GM18858 (cell line): ENCODE measurements around the gene RTP5.
"Not testable (repeated sequence)": the region's sequence is repeated elsewhere in the genome, so short reads cannot be mapped to it uniquely, and the experiment has no call there.

Source experiments
- ATAC-seq: cut with Tn5 transposase; IDR thresholded peaks from one replicate; pipeline ENCODE4 v1.9.1; 2021; ENCODE audit not compliant: unreplicated experiment

RTP5 gene

DNA sequence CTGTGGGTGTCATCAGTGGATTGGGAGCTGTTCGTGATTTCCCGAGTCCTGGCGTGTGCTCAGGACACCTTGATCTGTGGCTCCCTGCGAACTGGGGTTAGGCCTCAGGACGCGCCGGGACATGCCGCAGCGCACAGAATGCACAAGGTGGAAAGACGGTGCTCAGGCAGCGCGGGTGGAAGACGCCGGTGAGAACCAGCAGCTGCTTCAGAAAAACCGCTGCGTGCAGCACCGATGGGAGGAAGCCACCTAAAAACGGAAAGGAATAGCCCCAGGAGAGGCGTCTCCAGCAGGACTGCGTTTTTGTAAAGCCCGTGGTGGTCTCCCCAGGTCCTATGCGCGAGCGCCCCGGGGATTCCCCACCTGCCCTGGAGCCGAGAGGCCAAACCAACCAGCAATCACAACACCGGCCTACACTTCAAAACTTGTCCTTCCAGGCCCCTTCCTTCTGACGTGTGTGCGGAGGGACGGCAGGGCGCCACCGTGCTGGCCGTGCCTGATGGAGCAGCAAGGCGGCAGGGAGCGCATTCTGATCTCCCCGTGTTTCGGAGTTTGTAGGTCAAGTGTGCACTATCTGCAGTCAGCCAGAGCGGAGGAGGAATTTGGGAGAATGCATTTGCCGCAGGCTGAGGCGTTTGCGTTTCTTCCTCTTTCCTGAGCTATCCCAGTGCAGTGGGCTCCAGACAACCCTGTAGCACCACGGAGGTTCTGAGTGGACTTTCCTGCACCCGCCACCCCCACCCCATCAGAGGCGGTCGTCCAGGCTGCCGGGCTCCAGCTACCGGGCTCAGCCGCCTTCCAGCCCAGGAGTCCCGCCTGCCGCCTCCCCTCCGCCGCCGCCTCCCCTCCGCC, 32.2 kb downstream of the RTP5 start:
- no peak for ATAC-seq

DNA sequence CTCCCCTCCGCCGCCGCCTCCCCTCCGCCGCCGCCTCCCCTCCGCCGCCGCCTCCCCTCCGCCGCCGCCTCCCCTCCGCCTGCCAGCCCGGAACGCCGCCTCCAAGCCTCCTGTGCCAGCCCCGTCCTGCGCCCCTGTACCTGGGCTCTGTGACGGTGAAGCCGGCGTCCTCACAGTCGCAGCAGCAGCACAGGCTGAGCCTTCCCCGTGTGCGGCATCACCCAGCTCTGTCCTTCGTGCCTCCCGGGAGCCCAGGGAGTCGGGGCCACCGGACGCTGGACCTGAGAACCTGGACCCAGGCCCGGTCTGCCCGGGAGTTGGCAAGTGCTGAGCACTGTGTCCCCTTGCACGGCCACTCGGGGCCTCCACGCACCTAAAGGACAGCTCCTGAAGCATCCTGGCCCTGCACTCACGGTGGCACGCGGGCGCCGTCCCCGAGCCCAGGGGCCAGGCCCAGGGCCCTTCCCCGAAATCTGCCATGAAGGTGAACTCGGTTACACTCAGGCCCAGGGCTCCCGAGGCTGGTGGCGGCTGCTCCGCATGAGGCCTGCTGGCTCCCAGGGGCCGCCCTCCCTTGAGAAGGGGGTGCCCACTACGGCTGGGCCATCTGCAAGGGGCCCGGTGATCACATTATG, 32.9 kb downstream of the RTP5 start:
- ATAC-seq = no peak

DNA sequence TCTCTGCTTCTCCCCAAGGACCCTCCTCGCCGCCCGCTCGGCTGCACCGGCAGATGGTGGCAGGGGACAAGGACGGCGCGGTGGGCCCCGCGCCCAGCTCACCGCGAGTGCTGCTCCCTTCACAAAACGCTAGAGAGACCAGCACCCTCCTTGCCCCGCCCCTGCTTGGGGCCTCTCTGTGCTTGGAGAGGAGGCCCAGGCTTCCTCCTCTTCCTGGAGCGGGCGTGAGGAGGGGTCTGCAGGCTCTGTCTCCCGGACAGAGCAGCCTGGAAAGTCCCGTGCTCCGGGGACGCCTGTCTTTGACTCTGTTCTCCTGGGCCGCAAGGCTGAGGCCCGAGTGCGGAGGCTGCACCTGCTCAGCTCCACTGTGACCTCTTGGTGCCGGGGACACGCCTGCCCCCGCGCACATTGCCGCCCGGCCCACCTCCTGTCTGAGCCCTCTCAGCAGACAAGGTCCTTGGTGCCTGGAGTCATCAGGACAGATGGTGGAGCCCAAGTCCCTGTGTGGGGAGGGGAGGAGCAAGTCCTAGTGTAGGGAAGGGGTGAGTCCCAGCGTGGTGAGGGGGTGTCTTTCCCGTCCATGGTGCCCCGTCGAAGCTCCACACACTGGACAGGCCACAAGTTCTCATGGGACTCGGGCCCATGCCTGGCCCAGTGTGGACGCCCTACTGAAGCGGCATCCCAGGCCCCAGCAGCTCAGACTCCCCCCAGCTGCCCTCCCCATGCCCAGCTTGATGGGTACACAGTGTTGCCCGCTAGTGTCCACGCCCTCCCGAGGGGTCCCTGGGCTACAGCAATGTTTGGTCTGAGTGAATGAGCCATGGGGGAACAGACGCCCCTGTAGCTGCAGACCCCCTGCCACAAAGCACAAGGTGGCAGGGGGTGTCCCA, 33.8 kb downstream of the RTP5 start:
- no peak for ATAC-seq

DNA sequence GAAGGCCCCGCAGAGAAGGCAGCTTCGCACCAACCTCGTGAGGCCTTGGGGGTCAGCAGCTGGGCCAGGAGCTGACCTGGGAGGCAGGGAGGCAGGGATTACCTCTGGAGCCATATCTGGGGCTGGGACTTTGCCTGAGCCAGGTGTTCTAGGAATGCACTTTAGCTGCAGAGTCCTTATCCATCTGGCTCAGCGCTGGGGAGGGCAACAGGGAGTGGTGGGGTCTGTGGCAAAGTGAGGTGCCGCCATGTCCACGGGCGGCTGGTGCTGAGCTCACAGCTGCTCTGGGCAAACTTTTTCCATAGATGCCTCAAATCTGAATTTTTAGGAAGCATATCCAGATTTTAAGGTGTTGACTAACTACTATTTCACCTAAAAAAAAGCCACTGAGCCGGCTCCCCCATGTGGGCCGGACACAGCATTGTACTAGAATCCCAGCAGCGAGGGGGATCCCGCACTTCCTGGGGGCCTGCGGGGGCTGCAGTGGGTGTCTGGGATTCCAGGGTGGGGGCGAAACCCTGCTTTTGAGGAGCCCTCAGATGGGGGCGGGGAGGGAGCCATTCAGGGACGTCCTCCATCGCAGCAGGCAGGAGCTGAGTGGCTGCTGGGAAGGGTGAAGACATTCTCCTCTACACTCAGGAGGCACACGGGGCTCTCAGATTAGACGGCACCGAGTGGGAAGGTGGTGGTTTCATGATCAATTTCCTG, 34.6 kb downstream of the RTP5 start:
- no peak for ATAC-seq

DNA sequence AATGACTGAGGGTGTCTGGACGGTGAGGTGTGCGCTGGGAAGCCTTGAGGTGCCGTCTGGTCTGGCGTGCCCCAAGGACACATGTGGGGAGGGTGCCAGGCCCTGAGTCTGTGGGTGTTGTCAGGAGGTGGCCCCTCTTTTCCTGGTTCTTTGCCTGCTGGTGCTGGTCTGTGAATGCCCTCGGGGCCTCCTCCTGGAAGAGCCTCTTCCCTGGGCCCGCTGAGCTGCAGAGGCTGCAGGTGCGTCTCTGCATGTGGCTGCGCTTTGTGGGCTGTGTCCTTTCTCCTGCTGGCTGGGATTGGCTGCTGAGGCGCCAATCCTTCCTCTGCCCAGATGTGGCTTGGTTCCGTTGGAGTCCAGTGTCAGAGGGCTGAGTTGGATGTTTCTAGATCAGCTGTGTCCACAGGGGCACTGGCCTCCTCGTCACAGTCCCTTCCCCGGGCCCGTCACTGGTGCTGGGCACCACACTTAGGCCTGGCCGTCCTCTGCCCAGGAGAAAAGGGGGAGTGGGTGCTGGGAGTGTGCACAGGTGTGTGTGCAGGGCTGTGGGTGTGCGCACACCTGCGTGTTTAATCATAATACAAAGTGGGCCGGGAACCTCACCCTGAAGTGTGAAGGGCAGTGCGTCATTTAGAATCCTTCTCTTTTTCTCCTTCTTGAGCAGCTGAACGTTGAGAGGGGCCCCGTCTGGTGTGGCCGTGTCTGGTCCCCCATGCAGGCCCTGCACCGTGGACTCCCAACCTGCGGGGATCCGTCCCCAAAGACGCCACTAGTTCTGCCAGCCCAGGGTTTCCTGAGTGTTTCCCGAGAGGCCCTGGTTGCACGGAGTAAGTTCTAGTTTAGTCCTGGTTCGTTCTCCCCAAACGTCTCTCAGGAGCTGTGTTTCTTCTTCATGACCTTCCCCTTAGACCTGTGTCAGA, 35.5 kb downstream of the RTP5 start:
- no peak for ATAC-seq

DNA sequence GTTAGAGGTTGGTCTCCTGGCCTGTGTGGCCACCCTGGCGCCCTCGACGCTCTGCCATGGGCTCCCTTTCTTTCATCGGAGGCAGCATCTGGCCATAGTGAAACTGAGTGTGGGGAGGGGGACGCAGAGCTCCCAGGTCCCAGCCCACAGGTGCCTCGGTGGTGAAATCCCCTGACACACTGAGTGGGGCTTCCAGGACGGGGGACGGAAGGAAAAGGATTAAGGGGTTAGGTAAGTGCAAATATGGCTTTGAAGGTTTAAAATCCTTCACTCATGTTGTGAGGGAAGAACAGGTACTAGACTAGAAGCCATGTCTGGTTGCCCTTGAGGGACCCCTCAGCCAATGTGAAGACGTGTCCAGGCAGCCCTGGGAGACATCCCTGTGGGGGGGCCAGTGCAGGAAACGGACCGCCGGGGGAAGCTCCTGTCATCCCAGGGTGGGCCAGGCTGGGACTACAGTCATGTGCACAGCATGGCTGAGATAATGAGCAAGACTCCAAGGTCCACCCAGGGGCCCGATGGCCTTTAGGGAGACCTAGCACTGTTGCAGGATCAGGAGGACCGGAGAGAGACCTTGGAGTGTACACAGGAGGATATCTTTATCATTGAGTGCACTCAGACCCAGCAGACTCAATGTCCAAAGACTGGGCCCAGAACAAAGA, 36.3 kb downstream of the RTP5 start:
- no peak for ATAC-seq

DNA sequence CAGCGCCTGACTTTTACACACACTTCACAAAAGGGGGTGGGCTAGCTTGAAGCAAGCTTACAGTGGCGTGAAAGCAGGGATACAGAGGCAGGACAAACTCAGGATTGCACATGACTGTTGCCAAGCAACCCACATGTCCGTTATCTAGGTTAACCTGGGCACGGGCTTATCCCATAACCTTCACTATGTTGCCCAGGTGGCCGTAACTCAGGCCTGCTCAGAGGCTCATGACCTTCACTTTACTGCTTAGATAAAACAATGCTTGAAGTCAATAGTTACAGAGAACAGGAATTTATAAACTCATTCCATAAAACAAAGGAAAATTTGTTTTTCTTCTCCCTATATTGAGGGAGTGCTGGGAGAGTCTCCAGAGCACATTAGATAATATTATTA, 36.8 kb downstream of the RTP5 start:
- ATAC-seq = not testable (repeated sequence)

DNA sequence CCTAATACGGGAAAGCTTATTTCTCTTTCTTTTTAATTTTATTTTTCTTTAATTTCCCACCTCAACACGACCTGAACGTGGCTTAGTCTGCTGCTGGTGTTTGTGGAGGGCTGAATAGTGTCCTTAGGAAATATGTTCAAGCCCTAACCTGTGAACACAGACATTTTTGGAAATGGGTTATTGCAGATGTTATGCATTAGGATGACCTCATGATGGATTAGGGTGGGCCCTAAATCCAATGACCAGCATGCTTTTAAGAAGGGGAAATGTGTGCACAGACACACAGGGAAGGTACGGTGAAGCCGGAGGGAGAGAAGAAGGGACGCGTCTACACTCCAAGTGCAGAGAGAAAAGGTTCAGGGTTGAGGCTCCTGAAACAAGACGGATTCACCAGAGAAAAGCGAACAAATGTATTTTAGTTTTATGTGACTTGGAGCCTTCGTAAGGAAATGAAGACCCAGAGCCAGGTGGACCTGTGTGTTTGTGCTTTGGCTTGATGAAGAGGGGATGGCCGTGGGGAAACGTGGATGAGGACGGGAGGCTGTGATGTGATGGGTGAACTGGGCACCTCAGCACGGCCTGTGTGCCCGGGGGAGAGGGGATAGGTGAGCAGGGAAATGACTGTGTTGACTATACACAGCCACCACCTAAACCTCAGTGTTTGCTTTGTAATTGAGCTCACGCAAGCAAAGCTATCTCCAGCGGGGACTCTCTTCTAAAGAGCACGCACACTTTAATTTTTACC, 37.5 kb downstream of the RTP5 start:
- ATAC-seq = no peak

DNA sequence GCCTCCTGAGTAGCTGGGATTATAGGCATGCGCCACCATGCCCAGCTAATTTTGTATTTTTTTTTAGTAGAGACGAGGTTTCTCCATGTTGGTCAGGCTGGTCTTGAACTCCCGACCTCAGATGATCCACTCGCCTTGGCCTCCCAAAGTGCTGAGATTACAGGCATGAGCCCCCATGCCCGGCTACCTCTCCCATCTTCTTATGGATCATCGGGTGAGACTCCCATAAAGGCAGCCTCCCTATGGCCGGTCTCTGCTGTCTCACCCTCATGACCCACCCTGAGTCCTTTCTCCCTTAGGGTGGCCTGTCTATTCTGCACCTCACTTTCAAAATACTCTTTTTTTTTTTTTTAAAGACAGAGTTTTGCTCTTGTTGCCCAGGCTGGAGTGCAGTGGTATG, 38.3 kb downstream of the RTP5 start:
- ATAC-seq = not testable (repeated sequence)

DNA sequence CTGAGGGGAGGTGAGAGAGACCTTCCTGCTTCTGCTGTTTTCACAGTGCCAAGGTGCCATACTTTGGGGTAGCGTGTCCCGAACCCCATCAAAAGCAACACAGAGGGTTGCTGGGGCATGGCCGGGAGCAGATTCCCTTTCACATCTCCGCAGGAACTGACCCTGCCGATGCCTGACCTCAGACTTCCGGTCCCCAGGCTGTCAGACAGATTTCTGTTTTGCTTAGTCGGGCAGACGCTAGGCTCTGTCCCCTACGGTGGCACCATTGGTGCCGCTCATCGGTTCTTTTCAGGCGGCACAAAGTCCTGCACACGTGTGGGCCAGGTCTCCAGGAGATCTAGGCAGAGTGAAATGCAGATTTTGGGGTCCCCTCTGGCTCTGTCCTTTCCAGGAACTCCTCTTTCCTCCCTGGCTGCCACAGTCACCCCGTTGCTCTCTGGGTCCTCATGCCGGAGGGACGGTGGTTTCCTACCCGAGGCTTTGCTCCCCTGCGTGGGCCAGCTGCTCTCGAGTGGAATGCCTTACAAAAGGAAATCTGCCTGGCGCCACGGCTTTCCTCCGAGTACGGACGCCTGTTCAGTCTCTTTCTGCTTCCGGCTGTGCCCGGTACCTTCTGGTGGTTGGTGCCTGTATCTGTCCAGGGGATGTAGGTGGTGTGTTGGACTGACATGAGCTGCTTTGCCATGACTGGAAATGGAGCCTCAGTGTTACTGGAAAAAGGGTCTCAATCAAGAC, 39.3 kb downstream of the RTP5 start:
- no peak for ATAC-seq

DNA sequence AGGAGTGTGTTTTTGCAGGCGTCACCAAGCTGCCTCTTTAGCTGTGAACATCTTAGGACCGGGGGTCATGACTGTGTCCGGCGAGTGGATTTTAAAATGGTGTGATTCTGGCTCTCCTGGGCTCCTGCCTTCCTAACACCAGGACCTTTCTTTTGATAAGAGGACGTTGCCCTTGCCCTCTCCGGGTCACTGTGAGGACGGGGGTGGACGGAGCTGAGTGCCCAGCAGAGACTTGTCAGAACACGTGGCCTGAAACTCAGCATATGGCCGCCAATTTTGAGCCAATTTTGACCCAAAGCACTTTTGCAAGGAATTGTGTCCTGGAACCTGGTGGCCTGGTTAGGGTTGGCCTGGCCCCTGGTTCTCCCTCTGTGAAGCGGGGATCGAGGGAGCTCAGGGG, 40.2 kb downstream of the RTP5 start:
- no peak for ATAC-seq

DNA sequence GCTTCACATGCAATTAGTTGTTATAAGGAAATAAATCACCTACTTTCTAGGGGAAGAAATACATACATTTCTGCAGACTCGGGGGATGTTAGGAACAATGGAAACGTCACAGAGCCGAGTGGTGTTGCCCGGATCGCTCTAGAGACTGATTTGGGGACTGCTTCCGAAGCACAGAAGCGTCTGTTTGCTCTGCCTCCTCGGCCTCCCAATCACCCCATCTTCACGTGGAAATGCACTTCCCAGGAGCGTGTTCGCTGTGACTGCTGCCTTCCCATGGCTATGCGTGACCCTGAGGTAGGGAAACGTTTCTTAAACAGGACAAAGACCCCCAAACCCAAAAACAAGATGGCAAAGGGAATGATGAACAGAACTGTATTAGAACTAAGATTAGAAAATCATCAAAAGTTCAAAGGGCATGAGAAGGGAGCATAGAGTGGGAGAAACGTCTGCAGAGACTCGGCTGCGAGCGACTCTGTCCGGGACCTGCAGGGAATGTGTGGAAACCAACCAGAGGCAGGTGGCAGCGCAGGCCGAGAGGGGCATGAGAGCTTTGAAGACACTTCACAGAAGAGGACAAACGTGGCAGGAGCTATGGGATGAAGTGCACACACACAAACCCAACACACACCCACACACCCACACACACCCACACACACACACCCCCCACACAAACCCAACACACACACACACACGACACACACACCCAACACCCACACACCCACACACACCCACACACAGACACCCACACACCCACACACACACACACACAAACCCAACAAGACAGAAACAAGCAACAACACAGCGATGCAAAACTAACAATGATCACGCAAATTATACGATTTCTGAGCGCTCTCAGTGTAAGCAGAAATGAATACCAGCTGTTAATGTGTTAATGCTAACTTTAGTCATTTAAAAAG, 41.3 kb downstream of the RTP5 start:
- no peak for ATAC-seq

DNA sequence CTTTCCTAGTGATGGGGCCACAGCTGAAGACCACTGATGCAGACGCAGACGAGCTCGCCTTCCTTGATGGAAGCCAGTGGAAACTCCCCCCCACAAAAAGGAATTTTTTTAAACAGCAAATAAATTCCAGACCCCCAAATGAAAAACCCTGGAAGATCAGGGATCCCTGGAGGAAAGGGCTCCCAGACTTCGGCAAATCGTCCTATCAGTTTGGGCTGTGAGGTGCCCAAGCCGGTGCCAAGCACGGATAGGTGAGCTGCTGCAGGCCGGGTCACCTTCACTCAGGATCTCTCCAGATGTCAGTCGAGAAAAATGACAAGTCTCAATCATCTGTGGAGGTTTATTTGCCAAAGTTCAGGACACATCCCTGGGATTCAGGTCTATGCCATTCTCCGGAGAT, 42.0 kb downstream of the RTP5 start:
- no peak for ATAC-seq

DNA sequence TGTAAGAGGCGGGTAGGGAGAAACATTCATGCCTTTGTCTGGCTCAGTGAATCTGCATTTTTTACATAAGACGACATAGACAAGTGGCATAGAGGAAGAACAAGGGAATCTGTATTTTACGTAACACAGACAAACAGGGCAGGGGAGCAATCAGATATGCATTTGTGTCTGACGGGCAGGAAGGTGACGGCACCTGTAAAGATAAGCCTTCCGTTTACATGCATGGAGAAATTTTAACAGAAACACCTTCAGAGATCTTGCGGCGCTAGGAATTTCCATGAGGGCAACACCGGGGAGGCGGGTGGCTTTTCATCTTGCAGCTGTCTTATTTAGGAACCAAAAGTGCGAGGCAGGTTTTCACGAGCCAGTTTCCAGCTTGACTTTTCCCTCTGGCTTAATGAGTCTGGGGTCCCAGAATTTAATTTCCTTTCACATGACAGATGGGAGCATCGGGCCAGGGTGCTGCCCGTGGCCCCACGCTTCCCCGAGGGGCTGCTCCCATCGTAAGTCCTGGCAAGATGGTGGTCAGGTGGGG, 42.6 kb downstream of the RTP5 start:
- no peak for ATAC-seq

DNA sequence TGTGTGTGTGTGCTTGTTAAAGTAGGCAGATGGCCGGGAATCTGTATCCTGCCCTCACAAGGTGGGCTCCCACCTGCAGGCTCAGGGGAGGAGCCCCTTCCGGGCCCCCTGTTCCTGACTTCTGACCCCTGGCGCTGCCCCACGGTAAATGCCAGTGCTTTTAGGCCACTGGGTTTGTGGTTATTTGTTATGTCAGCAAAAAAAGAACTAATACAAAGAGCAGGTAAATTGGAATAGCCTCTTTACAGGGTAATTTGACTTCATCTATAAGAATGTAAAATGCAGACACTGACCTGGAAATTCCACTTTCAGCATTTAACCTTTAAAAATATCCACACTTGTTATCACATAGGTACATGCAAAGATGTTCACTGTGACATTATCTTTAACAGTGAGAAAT, 44.2 kb downstream of the RTP5 start:
- no peak for ATAC-seq

DNA sequence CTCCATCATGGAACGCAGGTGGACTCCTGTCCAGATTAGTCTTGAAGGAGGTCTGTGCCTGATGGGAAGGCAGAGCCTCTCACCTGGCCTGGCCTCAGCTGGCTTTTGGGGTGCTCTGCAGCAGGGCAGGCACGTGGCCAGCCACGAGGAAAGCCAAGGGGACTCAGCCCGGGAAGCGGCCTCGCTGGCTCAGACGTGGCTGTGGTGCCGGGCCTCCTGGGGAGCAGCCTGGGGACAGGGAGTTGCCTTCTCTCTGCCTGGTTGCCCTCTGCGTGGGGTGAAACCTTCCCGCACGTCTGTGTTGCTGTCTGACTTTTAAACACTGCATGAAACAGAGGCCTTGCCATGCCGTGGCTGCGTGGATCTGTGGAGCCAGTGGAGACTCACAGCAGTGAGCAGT, 45.0 kb downstream of the RTP5 start:
- no peak for ATAC-seq

DNA sequence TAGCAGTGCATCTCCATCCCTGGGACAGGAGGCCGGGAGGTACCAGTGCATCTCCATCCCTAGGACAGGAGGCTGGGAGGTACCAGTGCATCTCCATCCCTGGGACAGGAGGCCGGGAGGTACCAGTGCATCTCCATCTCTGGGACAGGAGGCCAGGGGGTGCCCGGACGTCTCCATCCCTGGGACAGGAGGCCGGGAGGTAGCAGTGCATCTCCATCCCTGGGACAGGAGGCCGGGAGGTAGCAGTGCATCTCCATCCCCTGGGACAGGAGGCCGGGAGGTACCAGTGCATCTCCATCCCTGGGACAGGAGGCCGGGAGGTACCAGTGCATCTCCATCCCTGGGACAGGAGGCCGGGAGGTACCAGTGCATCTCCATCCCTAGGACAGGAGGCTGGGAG, 52.1 kb downstream of the RTP5 start:
- ATAC-seq = not testable (repeated sequence)
